Activated T-helper 9 cell treated with anti-CD3 and anti-CD28 coated beads, Interleukin-2, amount 50 U/mL, for 16 hours (primary cell): Measurements from ENCODE around the gene ZER1.
"Not testable (repeated sequence)": the region's sequence is repeated elsewhere in the genome, so short reads cannot be mapped to it uniquely, and the experiment has no call there.

Experiments
- DNase-seq: peaks from one replicate; pipeline ENCODE4 v3.0.0-alpha.2; 2020; ENCODE audit warnings: low read depth

Gene ZER1

DNA sequence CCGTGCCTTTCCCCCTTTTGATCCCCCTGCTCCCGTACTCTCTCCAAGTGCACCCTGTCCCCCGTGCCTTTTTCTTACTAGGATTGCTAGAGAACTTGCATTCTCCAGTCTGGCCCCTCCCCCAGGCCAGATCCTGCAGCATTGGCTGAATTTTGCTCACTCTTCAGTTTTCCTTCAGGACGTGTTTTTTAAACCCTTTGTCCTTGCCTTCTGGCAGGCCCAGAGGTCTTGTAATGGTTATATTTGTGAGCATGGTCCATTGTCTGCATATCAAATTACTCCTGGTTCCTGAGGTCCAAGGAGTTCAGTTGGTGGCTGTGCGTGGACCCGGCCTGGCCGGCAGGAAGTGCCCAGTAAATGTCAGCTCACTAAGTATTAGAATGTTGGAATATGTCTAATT is 15.9 kb upstream of the ZER1 start:
- DNase-seq: no peak

DNA sequence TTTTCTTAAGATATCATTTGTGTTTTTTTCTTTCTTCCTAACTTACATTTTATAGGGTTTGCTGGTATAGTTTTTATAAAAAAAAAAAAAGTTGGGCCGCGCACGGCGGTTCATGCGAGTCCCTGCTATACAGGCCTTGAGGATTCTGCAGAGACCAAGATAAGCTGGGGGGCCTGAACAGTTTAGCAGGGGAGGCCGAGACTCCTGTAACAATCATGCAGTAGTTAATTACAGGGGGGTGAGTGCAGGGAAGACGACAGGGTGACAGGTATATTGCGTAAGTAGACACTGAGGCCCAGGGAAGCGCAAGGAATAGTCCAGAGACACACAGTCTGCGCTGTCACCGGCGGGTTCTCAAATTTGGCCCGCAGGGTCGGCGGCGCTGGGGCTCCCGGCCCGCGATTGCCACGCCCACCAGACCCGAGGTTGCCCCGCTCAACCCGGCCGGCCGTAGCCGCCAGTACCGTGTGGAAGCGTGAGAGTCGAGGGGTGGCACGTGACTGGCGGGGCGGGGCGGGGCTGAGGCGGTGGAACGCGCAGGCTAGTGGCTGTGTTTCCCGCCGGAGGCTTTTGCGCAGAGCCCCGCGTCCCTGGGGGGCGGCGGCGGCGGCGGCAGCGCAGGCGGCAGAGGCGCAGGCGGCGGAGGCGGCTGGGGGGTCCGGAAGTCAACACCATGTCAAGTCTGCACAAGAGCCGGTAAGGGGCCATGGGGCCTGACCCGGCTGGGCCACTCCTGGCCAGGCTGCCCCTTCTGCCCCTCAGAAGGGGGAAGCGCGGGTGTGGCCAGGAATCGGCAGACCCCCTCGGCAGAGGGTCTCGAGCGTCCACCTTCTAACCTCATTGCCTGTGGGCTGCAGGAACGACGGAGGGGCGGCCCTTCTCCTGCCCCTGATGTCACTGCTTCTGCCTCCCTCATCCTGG is 15.2 kb upstream of the ZER1 start, which contains the start of gene TBC1D13:
Gene TBC1D13 (plus strand): TSS at position 573 of the 921 bp plus-strand sequence. CDS start 101 bp downstream, at position 674.
- peak; percentile 85 for DNase-seq

DNA sequence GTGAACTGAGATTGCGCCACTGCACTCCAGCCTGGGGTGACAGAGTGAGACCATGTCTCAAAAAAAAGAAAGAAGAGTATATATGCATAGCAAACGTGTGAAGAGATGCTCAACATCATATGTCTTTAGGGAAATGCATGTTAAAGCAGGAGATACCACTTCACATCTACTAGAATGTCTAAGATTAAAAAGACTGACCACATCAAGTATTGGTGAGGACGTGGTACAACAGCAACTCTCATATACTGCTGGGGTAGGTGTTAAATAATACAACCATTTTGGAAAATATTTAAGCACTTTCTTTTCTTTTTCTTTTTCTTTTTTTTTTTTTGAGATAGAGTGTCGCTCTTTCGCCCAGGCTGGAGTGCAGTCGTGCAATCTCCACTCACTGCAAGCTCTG is 13.7 kb upstream of the ZER1 start:
- no peak for DNase-seq

DNA sequence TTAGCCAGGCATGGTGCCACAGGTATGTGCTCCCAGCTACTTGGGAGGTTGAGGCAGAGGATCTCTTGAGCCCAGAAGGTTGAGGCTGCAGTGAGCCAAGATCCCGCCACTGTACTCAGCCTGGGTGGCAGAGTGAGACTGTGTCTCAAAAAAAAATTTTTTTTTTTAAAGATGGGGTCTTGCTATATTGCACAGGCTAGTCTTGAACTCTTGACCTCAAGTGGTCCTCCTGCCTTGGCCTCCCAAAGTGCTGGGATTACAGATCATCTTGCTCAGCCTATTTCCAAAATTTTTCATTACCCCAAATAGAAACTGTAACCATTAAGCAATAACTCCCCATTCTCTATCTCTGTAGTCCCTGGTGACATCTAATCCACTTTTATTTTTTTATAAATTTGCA is 10.9 kb upstream of the ZER1 start:
- no peak for DNase-seq

DNA sequence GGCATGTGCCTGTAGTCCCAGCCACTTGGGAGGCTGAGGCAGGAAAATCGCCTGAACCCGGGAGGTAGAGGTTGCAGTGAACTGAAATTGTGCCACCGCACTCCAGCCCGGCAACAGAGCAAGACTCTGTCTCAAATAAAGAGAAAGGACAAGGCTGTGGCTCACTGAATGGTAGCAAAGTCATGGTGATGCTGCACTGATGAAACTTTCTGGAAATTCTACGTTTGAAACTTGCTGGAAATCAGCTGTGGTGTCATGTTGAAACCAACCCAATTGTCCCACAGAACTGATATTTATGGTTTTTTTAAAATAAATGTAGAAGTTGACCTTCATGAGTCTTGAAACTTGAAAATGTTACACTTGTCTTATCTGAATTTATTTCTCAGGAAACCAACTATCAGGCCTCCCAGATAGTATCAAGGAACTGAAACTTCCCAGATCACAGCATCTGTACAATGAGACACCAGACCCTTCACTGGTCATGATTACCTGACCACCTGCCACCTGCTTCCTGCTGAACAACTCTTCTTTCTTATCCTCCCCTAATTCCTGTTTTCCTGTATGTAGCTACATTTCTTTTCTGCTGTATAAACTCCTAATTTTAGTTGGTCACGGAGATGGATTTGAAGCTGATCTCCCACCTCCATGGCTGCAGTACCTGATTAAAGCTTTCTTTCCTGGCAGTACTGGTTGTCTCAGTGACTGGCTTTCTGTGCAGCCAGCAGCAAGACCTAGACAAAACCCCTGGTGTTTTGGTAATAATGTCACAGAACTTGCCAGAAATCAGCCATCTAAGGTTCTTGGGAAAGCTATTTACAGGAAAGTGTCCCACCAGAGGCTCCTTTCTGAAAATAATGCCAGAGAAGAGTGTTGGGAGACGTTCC is 9.7 kb upstream of the ZER1 start:
- DNase-seq: no peak

DNA sequence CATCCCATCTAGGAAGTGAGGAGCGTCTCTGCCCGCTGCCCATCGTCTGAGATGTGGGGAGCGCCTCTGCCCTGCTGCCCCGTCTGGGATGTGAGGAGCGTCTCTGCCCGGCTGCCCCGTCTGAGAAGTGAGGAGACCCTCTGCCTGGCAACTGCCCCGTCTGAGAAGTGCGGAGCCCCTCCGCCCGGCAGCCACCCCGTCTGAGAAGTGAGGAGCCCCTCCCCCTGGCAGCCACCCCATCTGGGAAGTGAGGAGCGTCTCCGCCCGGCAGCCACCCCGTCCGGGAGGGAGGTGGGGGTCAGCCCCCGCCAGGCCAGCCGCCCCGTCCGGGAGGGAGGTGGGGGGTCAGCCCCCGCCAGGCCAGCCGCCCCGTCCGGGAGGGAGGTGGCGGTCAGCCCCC is 8.4 kb upstream of the ZER1 start:
- not testable (repeated sequence) for DNase-seq

DNA sequence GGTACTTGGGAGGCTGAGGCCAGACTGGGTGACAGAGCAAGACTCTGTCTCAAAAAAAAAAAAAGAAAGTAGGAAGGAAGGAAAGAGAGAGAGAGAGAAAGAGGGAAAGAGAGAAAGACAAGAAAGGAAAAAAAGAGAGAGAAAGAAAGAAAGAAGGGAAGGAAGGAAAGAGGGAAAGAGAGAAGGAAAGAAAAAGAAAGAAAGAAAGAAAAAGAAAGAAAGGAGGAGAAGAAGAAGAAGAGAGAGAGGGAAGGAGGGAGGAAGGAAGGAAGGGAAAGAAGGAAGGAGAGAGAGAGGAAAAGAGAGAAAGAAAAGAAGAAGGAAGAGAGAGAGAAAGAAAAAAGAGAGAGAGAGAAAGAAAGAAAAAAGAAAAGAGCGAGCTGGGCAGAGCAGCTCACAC is 3.1 kb upstream of the ZER1 start:
- no peak for DNase-seq

DNA sequence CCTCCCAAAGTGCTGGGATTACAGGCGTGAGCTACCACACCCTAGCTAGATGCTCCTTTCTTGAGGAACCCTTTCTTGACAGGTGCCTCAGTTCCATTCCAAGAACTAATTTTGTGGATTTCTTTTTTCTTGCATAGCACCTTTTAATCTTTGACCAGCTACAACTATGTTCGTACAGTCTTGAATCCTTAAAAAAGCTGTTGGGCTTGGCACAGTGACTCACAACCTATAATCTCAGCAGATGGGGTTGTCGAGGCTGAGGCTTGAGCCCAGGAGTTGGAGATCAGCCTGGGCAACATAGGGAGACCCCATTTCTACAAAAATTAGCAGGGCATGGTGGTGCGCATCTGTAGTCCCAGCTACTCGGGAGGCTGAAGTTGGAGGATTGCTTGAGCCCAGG is 1.3 kb upstream of the ZER1 start:
- no peak for DNase-seq

DNA sequence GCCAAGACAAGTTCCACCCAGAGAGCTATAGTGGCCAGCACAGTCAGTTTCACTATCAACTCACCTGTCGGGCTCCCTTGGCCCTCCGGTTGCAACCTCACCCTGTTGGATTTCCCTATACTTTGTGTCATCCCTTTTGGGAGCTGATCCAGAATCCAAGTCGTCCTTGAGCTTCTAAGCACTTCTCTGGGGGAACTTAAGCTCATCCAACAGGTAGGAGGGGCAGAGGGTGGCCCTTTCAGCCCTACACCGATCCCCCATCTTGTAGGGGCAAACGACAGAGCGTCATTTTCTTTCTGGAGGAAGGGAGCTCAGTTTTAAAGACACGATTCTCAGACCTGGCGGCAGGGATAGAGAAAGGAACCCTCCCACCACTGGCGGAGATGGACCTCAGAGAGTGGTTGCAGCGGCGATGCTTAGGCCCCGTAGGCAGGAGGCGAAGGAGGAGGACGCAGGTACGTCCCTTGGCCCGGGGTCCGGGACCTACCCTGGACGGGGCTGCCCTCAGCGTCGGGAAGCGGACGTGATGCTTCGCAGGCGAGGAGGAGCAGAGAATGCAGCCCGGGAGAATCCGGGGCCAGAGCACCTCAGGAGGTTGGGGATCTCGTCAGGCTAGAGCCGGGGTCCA is 519 bp downstream of the ZER1 start:
- no peak for DNase-seq

DNA sequence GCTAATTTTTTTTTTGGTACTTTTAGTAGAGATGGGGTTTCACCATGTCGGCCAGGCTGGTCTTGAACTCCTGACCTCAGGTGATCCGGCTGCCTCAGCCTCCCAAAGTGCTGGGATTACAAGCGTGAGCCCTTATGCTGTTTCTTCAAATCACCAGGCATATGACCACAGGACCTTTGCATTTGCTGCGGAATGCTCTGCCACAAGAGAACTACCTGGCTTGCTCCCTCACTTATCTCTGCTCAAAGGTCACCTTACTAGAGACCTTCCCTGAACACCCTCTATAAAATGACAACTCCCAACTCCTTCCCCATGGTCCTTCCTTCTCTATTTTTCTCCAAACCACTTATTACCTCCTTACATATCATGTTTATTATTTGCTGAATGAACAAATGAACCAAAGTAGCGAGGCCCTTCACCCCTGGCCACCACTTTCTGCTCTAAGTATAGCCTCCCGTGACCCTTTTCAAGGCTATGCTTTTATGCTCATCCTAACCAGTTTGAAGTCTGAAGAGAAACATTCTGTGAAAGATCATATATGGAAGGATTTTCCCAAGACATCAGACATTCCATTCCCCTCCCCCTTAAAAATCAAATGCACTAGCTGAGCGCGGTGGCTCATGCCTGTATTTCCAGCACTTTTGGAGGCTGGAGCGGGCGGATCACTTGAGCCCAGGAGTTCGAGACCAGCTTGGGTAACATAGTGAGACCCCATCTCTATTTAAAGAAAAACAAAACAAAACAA is 1.3 kb downstream of the ZER1 start:
- no peak for DNase-seq

DNA sequence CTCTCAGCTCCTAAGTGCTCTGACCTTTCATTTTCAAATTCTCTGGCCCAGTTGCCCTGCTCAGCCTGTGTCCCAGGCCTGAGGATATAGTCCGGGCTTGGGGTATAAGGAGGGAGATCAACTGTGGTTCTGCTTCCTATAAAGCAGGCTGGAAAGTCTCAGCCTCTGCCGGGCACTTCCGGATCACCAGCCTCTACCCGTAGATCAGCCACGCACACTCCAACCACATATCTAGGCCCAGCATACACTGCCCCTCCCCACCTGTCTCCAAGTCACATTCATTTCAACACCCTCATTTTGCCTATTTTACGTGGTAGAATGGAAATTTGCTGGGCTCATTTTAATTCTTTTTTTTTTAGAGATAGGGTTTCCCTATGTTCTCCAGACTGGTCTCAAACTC is 3.1 kb downstream of the ZER1 start:
- DNase-seq: no peak

DNA sequence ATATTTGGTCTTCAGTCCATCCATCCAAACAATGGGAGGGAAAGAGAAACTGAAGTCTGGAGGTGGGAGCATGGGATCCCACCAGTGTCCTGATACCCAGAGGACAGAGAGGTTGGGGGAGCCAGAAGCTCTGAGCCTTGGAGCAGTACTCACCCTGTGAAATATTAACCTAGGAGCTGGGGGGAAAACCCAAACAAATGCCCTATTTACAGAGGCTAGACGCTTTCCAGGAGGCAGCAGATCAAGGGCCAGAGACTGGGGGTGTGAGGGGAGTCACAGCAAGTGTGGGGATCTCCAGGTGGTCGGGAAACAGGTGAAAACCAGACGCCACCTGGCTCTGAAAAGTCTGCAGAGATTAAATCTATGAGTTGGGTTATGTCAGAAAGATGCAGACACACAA is 6.2 kb downstream of the ZER1 start:
- no peak for DNase-seq

DNA sequence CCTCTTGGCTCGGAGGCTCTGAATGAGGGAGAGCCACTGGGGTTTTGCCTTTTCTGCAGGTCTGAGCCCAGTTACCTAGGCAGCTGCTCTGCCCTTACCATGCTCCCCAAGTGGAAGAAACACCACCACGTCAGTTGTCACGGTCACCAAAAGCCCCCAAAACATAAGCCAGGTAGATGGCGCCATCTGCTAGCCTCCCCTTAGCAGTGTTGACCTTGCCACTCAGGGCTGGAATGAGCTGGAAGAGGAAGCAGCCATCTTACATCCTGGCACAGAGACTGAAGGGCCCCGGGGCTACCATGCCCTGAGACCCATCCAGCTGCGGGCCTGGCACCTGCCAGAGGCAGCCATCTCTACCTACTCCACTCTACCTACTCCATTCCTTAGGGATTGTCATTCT is 7.4 kb downstream of the ZER1 start:
- DNase-seq: no peak

DNA sequence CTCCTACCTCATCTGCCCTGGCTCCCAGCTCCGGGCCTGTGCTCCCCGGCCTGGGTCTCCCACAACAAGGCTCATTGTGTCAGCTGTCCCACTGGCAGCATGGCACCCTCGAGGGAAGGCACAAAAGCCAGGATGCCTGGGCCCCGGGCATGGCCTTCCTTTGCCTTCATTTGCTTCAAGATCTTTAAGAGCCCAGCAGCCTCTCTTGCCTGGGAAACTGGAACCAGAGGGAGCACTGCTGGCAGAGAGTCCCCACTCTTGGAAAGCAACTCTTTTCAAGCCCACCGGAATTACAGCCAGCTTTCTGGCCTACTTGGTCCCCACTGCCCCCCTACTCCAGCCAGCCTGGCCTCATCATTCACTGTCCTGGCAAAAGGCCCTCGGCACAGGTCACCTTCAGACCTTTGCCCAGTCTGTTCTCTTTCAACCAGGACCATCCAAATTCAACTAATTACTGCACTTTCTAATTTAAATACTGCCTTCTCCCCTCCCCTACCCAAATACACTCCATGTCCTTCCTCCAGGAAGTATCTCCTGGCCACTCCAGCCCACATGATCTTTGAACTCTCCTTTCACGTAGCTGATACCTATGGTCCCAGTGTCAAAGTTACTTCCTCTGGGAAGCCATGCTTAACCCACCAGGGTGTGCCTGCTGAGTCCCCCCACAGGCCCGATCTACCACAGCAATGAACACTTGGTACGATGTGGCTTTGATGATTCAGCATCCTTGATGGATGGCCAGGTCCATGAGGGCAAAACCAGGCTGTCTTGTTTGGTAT is 8.9 kb downstream of the ZER1 start:
- no peak for DNase-seq

DNA sequence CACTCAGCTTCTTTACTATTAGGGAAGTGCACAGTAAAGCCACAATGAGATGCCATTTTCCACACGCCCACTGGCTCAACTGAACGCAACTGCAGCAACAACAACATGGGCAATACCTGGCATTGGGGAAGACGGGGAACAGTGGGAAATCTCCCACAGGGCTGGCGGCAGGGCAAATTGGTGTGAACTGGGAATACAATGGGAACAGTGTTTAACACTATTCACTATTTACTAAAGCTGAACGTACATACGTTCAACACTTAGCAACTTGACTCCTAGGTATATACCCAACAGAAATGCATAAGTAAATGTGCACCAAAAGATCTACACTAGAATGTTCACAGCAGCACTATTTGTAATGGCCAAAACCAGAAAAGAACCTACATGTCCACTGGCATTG is 14.1 kb downstream of the ZER1 start:
- DNase-seq: no peak

DNA sequence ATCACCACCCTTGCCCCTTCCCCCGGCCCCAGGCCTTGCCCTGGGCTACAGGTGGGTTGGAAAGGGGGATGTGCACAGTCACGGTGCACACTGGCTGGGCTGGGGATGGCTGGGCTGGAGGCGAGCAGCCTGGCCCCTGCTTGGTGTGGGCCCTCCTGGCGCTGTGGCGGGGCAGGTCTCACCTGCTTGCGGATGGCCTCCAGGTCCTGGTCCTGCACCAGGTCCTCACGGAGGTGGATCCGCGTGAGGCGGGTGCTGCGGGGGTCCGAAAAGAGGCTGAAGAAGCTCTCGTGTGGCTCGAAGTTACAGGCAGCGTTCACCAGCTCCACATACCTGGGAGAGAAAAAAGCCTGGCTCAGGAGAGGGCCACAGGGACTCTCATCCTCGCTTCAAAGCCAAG is 18.1 kb downstream of the ZER1 start:
- DNase-seq: no peak

DNA sequence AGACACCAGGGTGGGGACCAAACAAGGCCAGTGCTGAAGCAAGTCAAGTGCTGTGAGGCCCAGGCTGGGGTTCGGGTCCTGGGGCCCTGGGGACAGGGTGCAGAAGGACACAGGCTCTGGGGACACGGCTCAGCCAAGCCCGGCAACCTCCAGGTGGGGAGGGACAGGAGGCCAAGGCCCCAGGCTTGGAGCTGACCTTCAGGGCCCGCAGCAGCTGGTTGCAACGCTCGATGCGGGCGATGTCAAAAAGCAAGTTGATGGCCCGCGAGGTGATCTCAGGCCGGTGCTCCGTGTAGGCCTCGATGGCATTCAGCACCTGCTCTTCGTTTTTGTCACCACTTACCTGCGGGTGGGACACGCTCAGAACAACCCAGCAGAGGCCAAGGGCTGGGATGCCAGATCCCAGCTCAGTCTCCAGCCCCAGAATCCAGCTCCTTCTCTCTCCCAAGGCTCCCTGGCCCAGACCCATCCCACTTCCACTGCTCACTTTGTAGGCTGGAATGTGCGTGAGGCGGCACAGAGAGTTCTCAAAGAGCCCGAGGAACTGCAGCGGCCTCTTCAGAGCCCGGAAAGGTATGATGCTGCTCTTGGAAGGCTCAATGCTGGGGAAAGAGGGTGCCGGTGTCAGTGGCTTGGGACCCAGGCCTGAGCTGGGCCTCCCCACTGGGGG is 20.7 kb downstream of the ZER1 start:
- no peak for DNase-seq

DNA sequence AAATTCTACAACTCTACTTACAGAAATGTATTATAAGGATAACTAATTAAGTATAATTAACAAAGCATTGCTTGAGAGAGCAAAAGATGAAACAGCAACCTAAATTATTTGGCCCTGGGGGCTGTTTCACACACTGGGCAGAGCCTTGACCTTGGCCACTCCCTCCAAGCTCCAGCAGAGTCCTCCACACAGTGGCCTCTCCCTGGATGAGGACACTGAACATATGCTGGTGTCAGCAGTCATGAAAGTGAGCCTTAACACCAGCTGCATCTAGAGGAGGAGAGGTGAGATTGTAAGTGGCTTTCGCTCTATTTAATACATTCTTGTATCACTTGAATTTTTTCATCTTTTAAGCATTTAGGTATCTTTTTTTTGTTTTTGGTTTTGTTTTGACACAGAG is 24.5 kb downstream of the ZER1 start:
- no peak for DNase-seq

DNA sequence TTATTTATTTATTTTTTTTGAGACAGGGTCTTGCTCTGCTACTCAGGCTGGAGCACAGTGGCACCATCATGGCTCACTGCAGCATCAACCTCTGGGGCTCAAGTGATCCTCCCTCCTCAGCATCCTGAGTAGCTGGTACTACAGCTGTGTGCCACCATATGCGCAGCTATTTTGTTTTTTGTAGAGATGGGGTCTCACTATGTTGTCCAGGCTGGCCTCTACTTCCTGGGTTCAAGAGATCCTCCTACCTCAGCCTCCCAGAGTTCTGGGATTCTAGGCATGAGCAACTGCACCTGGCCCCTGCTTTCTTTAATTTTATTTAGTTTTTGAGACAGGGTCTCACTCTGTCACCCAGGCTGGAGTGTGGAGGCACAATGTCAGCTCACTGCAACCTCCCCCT is 28.3 kb downstream of the ZER1 start:
- no peak for DNase-seq

DNA sequence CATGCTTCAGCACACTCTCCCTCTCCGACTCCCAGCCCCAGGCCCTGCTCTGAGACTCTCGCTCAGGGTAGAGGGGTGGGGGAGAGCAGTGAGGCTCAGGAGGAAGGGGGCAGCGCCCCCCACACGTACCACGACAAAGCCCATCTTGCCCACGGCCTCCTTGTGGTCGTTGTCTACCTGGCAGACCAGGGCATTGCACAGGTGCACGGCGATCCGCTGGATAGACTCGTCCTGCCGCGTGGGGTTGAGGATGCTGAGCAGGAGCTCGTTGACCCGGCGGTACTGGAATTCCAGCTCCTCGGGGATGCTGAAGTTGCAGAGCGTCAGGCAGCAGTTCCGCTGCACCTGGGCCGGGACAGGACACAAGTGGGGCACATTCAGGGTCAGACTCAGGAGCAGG is 29.3 kb downstream of the ZER1 start:
- DNase-seq: no peak

DNA sequence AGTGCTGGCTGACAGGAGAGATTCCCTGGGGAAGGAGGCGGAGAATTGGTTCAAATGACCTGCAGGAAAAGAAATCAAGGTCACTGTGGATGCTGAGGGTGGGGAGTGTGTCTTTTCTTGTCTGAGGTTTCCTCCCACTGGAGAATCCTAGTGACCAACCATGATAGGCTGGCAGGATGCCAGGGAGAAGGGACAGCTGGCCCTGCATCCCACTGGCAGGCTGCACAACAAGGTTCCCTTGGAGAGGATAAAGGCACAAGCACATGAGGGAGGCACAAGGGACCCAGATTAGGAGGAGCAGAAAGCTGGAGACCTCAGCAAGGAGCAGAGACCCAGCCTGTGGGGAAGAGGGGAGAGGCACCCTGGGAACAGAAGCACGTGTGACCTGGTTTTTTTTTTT is 36.4 kb downstream of the ZER1 start:
- no peak for DNase-seq
